MCF 10A (cell line): ENCODE results near the gene PRELID2. TPM values are rescaled to one million over a fixed set of nuclear protein-coding genes. Genes with fewer than 3 reads are reported as not detected.

Experiments
- BruUV-seq: library from RNA; stranded (reverse); fragments of 400-500 nt; replicated peaks from 2 replicates; lab custom pipeline; 2021; lab: Mats Ljungman, UMichigan
- CTCF ChIA-PET: fragments of 300-600 bp; sonication (Branson Sonifier 250); formaldehyde crosslinking; extraction: SDS; loops from one replicate; lab custom pipeline; 2021; ENCODE audit warnings: antibody characterized with exemption, inconsistent platforms; lab: Yijun Ruan, JAX
- POLR2A ChIA-PET: fragments of 300-600, 350-650 bp; sonication (Branson Sonifier 250); formaldehyde crosslinking; extraction: SDS; loops from one replicate; lab custom pipeline; 2020; ENCODE audit warnings: antibody characterized with exemption, inconsistent platforms; lab: Yijun Ruan, JAX
- DNase-seq: peaks from one replicate; pipeline ENCODE4 v3.0.0-alpha.2; 2018; ENCODE audit not compliant: unreplicated experiment
- H3K27ac Mint-ChIP-seq: one replicate; pipeline ENCODE4 v1.8.0; 2022; ENCODE audit warnings: mild to moderate bottlenecking, low read depth, mixed read lengths; ENCODE audit not compliant: unreplicated experiment
- H3K27me3 Mint-ChIP-seq: one replicate; pipeline ENCODE4 v1.8.0; 2022; ENCODE audit warnings: mixed read lengths; ENCODE audit not compliant: insufficient read depth, unreplicated experiment
- H3K36me3 Mint-ChIP-seq: one replicate; pipeline ENCODE4 v1.8.0; 2022; ENCODE audit warnings: mild to moderate bottlenecking, moderate library complexity, mixed read lengths; ENCODE audit not compliant: insufficient read depth, unreplicated experiment
- H3K4me1 Mint-ChIP-seq: one replicate; pipeline ENCODE4 v1.8.0; 2022; ENCODE audit warnings: mixed read lengths; ENCODE audit not compliant: insufficient read depth, unreplicated experiment
- H3K4me3 Mint-ChIP-seq: one replicate; pipeline ENCODE4 v1.8.0; 2022; ENCODE audit warnings: mild to moderate bottlenecking, moderate library complexity, mixed read lengths; ENCODE audit not compliant: unreplicated experiment
- H3K9me3 Mint-ChIP-seq: one replicate; pipeline ENCODE4 v1.8.0; 2022; ENCODE audit warnings: mixed read lengths; ENCODE audit not compliant: unreplicated experiment
- intact Hi-C: fragments of 100-400 bp; cut with micrococcal nuclease; formaldehyde crosslinking; loops from 2 replicates; pipeline ENCODE4 v1.14.1; 2022
- total RNA-seq: library from RNA; stranded (reverse); gene quantifications from 2 replicates; pipeline ENCODE4 v1.2.3, GENCODE V29; 2022
- TF ChIP-seq, protein P1 (sequence below): fragments of 200-600 bp; IDR thresholded peaks from one replicate; pipeline ENCODE4 v1.8.0; 2022; ENCODE audit warnings: antibody characterized with exemption, mild to moderate bottlenecking; ENCODE audit not compliant: unreplicated experiment

Gene PRELID2
- total RNA-seq, 1 experiment from 2014 or later = 11.4 TPM

DNA sequence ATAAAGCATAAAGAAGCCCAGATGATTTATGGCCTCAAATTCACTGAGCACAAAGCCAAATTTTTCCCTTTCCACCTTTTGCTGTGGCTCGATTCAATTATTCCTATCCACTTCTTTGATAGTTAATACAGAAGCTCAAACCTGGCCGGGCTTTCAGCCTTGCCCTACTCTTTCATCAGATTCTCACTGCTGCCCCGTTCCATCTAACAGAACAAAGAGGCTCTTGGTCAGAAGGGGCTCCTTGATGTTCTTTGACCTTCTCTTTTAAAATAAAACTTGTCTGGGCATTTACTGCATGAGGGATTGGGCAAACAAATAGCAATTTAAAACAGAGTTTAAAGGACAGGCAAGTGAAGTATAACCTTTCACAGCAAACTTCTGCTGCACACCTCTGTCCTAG, 27.9 kb upstream of the PRELID2 start:
- Mint-ChIP-seq H3K4me3 (no peak overlapping the region), H3K27ac (no peak overlapping the region), H3K9me3 (no peaks in the 10 kb centered on the region), H3K27me3 (no peaks in the 10 kb centered on the region), H3K4me1 (no peaks in the 10 kb centered on the region), H3K36me3 (no peaks in the 10 kb centered on the region)
- POLR2A ChIA-PET = no interaction called here
- CTCF ChIA-PET = interaction anchor here (0.9 to 1.4 kb wide), 4 partner anchors 9 to 190 kb away, joined by 3 read pairs; no protein-coding TSS in a partner anchor
- BruUV-seq = no TSS peak
- no peak for DNase-seq
- TF ChIP-seq, protein P1, sequence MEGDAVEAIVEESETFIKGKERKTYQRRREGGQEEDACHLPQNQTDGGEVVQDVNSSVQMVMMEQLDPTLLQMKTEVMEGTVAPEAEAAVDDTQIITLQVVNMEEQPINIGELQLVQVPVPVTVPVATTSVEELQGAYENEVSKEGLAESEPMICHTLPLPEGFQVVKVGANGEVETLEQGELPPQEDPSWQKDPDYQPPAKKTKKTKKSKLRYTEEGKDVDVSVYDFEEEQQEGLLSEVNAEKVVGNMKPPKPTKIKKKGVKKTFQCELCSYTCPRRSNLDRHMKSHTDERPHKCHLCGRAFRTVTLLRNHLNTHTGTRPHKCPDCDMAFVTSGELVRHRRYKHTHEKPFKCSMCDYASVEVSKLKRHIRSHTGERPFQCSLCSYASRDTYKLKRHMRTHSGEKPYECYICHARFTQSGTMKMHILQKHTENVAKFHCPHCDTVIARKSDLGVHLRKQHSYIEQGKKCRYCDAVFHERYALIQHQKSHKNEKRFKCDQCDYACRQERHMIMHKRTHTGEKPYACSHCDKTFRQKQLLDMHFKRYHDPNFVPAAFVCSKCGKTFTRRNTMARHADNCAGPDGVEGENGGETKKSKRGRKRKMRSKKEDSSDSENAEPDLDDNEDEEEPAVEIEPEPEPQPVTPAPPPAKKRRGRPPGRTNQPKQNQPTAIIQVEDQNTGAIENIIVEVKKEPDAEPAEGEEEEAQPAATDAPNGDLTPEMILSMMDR = no peak
- intact Hi-C loops = no loop called here

DNA sequence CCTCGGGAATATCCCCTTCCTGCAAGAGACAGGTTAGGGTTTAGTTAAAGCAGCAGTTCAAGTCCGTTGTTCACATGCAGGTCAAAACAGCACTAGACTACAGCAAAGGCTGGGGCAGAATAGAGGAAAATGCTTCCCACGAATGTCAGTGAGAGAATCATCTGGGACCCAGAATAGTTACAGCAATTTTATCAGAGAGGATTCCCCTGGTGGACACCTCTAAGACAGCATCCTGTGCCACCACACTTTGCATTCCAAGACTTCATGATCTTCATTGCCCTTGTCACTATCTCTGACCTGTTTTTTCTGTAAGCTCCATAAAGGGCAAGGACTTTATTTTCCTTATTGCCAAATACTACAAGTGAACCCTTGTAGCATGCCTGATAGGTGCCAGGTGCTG, 24.8 kb upstream of the PRELID2 start:
- H3K27ac Mint-ChIP-seq = no peak overlapping the region
- no peak overlapping the region for H3K4me3 Mint-ChIP-seq
- TF ChIP-seq, protein P1 = peak; percentile 27
- ChIA-PET CTCF (interaction anchor here (0.6 to 2.0 kb wide), 5 partner anchors 26 to 189 kb away, joined by 3 to 13 read pairs (median 5); no protein-coding TSS in a partner anchor), POLR2A (no interaction called here)
- intact Hi-C loops = no loop called here
- DNase-seq = no peak
- H3K4me1 Mint-ChIP-seq = peaks cover 3% of the 10 kb centered on the region
- no TSS peak for BruUV-seq
- no peaks in the 10 kb centered on the region for H3K27me3 Mint-ChIP-seq
- H3K9me3 Mint-ChIP-seq = no peaks in the 10 kb centered on the region
- H3K36me3 Mint-ChIP-seq = no peaks in the 10 kb centered on the region

DNA sequence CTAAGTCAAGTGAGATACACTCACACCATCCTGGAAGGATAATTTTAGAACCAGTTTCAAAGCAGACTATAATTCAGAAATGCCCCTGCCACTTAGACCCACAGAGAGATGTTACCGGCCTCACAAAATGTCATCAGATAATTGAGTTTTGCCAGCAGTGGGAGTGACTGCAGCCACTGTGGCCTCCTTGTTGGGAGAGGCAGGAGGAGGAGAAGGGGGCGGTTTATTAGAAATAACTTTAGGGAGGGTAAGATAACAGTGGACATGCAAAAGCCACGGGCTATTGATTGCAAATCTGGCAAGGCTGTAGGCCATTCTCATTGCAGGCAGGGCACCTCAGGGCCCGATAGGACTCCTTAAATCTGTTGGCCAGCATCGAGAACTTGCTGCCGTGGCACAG, 24.3 kb upstream of the PRELID2 start:
- Mint-ChIP-seq H3K9me3 (no peaks in the 10 kb centered on the region), H3K4me1 (peaks cover 7% of the 10 kb centered on the region), H3K27me3 (no peaks in the 10 kb centered on the region), H3K4me3 (no peak overlapping the region), H3K27ac (no peak overlapping the region), H3K36me3 (no peaks in the 10 kb centered on the region)
- CTCF ChIA-PET = no interaction called here
- TF ChIP-seq, protein P1 = no peak
- BruUV-seq = no TSS peak
- DNase-seq = no peak
- intact Hi-C loops = no loop called here
- POLR2A ChIA-PET = no interaction called here

DNA sequence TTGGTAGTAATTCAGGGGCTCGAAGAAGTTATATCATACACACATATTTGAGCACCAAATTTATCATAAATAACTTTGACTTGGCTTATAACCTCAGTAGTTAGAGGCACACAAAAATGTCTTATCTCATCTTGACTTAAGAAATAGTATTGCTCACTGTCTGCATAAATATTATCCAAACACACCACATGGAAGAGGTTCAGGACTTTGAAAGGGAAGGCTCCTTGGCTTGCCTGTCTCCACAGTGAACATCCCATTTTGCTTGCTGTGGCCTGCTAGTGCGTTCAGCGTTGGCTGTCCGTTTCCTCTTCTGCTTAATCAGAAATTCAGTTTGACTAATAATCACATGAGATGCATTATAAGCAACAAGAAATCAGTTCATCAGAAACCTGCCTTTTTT, 23.8 kb upstream of the PRELID2 start:
- Mint-ChIP-seq H3K27ac (no peak overlapping the region), H3K9me3 (no peaks in the 10 kb centered on the region), H3K27me3 (no peaks in the 10 kb centered on the region), H3K4me1 (peaks cover 8% of the 10 kb centered on the region), H3K4me3 (no peak overlapping the region), H3K36me3 (no peaks in the 10 kb centered on the region)
- DNase-seq = no peak
- POLR2A ChIA-PET = no interaction called here
- BruUV-seq = no TSS peak
- intact Hi-C loops = no loop called here
- TF ChIP-seq, protein P1 = no peak
- CTCF ChIA-PET = no interaction called here
